HG02981 (cell line): ENCODE data around the gene DAP.
"Not testable (repeated sequence)": the region's sequence is repeated elsewhere in the genome, so short reads cannot be mapped to it uniquely, and the experiment has no call there.

Experiments
- ATAC-seq: cut with Tn5 transposase; IDR thresholded peaks from one replicate; pipeline ENCODE4 v1.9.1; 2021; ENCODE audit warnings: mild to moderate bottlenecking, moderate library complexity; ENCODE audit not compliant: unreplicated experiment

Gene DAP

GRCh38 chr5:10735569-10736276 lies 25.3 kb downstream of the DAP start:
- ATAC-seq, result peak; percentile 72

- no peak for ATAC-seq
Measured at GRCh38 chr5:10734832-10735523, 26.1 kb downstream of the DAP start.

- no peak for ATAC-seq
Measured at GRCh38 chr5:10734037-10734709, 26.9 kb downstream of the DAP start.

DNA sequence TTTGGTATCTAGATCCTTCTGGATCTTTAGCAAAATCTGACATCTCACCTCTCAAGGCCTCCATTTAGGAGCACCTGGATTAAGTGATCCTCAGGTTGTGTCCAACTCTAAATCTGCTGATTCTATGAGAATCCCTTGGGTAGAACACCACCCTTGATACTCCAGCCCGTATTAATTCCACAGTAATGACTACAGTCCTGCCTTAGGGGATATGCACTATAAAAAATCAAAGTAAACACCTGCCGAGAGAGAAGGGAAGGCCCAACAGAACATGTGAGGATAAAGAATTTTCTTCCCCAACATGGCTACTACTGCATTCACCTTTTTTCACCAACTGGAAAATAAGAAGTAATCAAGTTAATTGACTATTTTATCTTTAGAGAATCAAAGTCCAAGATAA lies 27.6 kb downstream of the DAP start:
- no peak for ATAC-seq

- ATAC-seq, result no peak
Measured at GRCh38 chr5:10731913-10732312, 29.1 kb downstream of the DAP start.

DNA sequence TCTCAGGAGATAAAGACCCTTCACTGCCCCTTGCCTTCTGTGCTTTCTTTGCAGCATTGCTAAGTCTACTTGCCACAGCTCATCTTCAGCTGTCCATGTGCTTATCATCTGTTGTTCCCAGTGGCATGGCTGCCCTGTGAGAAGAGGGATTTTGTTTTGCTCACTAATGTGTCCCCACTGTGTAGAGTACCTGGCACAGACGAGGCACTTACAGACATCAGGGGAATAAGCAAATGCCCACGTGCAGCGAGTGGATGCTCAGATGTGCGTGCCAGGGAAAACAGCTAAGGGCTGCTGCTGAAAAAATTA lies 31.0 kb downstream of the DAP start:
- ATAC-seq, result no peak

- no peak for ATAC-seq
Measured at GRCh38 chr5:10729320-10730042, 31.6 kb downstream of the DAP start.

DNA sequence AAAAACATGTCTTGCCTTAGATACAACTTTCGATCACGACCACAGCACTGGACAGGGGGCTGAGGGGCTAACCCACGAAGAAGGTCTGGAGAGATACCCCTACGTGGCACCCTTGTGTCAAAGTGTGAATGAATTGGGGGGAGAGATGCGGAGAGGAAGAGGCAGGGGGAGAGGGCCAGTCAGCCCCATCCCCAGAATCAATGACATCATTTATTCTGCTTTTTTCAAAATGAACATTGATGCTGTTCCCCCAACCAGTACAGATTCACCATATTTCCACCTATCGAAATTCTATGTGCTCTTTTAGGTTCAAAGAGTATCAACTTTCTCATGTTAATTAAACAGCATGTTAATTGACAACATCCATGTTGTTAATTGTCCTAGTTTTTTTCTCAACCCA lies 32.4 kb downstream of the DAP start:
- ATAC-seq, result no peak

DNA sequence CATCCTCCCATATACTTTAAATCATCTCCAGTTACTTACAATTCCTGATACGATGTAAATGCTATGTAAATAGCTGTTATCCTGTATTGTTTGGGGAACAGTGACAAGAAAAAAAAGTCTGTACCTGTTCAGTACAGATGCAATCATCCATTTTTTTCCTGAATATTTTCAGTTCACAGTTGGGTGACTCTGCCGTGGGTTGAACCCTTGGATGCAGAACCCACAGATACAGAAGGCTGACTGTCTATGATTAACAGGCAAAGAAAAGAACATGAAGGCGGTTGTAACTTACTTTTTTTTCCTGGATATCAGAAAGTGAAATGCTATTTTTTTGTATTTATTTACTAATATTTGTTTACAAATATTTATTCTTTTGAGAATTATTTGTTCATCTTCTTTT lies 33.2 kb downstream of the DAP start:
- no peak for ATAC-seq

- peak; percentile 92 for ATAC-seq
Measured at GRCh38 chr5:10726913-10727517, 34.0 kb downstream of the DAP start.

- no peak for ATAC-seq
Measured at GRCh38 chr5:10726179-10726912, 34.7 kb downstream of the DAP start.

DNA sequence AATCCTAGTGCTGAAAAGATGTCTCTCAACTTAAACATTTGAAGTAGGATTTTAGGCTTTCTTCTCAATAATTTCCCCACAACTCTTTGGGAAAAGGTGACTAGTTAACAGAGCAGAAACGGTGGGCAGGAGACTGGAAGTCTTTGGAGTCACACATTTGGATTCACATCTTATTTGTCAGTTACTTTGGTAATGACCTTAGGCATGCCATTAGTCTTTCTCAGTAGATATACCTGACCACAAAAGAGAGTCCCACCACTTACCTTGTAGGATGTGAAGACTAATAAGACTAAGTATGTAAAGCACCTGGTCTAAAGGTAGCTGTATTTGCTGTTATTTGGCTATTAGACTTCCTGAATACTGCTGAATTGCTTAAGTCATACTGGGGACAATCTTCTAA lies 35.4 kb downstream of the DAP start:
- no peak for ATAC-seq

GRCh38 chr5:10724781-10725507 lies 36.1 kb downstream of the DAP start:
- no peak for ATAC-seq

DNA sequence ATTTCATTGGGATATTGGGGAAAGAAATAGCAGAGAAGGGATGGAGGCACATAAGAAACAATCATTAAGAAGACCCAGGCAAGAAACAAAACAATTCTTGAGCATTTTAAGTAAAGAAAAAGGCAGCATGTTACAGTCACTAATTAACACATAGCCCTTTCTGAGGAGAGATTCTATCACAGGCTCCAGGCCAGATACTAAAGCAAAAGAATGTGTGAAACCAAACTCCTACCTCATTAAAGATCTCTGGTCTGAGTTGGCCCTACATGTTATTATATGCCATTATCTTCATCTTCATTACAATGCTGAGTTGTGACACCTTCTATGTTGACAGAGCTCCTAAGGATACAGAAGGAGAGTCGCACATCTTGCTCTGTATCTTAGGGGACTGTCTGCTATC lies 37.5 kb downstream of the DAP start:
- no peak for ATAC-seq

DNA sequence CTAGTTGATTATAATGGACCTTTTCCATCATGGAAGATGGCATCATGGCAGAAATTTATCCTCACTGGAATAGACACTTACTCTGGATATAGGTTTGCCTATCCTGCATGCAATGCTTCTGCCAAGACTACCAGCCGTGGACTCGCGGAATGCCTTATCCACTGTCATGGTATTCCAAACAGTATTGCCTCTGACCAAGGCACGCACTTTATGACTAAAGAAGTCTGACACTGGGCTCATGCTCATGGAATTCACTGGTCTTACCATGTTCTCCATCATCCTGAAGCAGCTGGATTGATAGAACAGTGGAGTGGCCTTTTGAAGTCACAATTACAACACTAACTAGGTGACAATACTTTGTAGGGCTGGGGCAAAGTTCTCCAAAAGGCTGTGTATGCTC lies 40.3 kb downstream of the DAP start:
- not testable (repeated sequence) for ATAC-seq

GRCh38 chr5:10719965-10720364 lies 41.1 kb downstream of the DAP start:
- no peak for ATAC-seq

DNA sequence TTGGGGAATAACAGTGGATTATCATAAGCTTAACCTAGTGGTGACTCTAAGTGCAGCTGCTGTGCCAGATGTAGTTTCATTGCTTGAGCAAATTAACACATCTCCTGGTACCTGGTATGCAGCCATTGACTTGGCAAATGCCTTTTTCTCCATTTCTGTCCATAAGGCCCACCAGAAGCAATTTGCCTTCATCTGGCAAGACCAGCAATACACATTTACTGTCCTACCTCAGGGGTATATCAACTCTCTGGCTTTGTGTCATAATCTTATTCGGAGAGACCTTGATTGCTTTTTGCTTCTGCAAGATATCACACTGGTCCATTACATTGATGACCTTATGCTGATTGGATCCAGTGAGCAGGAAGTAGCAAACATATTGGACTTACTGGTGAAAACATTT lies 42.4 kb downstream of the DAP start:
- not testable (repeated sequence) for ATAC-seq

DNA sequence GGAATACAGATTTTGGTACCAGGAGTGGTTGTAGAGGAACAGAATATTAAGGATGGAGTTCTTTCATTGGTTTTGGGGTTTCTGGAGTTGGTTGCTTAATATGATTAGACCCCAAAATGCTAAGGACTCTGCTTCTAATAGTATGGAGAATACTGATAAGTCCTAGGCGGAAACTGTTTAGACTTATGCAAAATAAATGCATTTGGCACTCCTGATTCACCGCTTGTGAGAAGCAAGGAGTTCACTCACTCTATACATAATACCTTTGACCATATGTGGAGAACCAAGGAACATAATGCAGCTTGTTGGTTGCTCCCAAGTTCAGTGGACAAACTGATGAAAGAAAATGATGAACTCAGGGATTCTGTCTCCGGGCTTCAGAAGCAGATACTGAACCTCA lies 44.2 kb downstream of the DAP start:
- not testable (repeated sequence) for ATAC-seq

DNA sequence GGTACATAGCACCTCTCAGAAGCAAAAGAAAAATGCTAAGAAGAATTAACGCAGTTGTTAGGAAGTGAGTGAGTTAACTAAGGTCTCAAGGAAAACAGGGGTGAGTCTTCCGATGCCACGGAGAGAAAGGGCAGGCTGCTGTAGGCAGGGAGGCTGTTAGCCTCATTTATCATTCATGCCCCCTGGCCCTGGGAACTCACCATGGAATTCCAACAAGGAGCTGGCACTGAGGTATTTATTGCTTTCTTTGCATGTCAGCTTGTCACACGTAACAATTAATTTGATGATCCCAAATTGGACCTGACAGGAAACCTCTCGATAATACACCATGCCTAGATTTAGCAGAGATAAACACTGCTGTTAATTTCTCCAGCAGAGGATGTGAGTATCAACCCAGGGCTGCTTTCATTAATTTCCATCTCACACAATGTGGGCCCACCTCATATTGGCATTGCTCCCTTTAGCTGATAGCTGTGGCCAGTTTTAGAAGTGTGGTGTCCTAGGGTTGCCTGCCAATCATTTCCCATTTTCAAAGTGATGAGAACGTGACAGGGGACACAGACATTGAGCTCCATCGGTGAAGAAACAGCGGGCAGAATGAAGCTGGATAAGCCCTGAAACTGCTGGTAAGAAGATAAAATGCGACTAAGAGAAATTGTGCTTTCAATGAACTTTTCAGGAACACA lies 45.3 kb downstream of the DAP start:
- ATAC-seq, result no peak
